Gastrocnemius medialis (tissue), 4 donors: ENCODE data around the gene KLF2. TPM values are rescaled to one million over a fixed set of nuclear protein-coding genes. Genes with fewer than 3 reads are reported as not detected.
"Not testable (repeated sequence)": the region's sequence is repeated elsewhere in the genome, so short reads cannot be mapped to it uniquely, and the experiment has no call there.

Experiments
- ATAC-seq, 2 donors: fragments of 150-250 bp; one replicate each; pipeline ENCODE4 v1.9.1; 2016
- DNase-seq, 2 donors: peaks; one replicate each; pipeline ENCODE4 v3.0.0-alpha.2; 2019
- H3K27ac ChIP-seq, 4 donors: fragments of 200-600 bp; sonication (generic); 1 replicate in 1 of 4; 2 replicates in 3 of 4; pipeline ENCODE4 v1.5.1; 2016 to 2018; ENCODE audit warnings: mild to moderate bottlenecking in 2 of 4, moderate library complexity in 1 of 4
- H3K27me3 ChIP-seq, 3 donors: fragments of 200-600 bp; sonication (generic) in 2 of 3; 1 replicate in 1 of 3; 2 replicates in 2 of 3; pipeline versions ENCODE4 v1.5.1 to v1.6.0; 2016 to 2019; ENCODE audit warnings: mild to moderate bottlenecking in 1 of 3, moderate library complexity in 1 of 3
- H3K36me3 ChIP-seq, 2 donors: fragments of 200-600 bp; sonication (generic) in 1 of 2; one replicate each; pipeline ENCODE4 v1.5.1; 2017 to 2018
- H3K4me1 ChIP-seq, 2 donors: fragments of 200-600 bp; sonication (generic) in 1 of 2; one replicate each; pipeline ENCODE4 v1.5.1; 2016 to 2017; ENCODE audit warnings: mild to moderate bottlenecking in 2 of 2
- H3K4me3 ChIP-seq, 4 donors: fragments of 200-600 bp; sonication (generic) in 3 of 4; 1 replicate in 1 of 4; 2 replicates in 3 of 4; pipeline ENCODE4 v1.5.1; 2016 to 2019; ENCODE audit warnings: mild to moderate bottlenecking in 2 of 4
- H3K9me3 ChIP-seq, 3 donors: fragments of 200-600 bp; sonication (generic) in 2 of 3; 1 replicate in 1 of 3; 2 replicates in 2 of 3; pipeline ENCODE4 v1.5.1; 2016 to 2019
- POLR2A ChIP-seq, 2 donors: fragments of 450-650 bp; IDR thresholded peaks; one replicate each; pipeline ENCODE4 v1.6.1; 2017; ENCODE audit warnings: antibody characterized with exemption in 2 of 2, mild to moderate bottlenecking in 2 of 2, moderate library complexity in 2 of 2
- in situ Hi-C, 4 donors: fragments of 200-750 bp; cut with MboI; loops; one replicate each; pipeline versions ENCODE4 v1.15.0 to v1.8.0; 2017; ENCODE audit warnings: low sequenced_read_pairs in 4 of 4
- intact Hi-C: fragments of 100-400 bp; cut with DNase I; formaldehyde crosslinking; loops from one replicate; pipeline ENCODE4 v1.15.1; 2023; ENCODE audit warnings: low total_unique reads
- total RNA-seq, 4 donors: library from RNA; depleted of rRNA; stranded (reverse); fragments of >200 nt; gene quantifications; one replicate each; pipeline versions ENCODE4 v1.1.0 to v1.2.3, GENCODE V29; 2016
- TF ChIP-seq, protein P1 (sequence below), 5 experiments: fragments of 450-650 bp in 3 of 5; fragments of 200-600 bp in 2 of 5; sonication (generic) in 2 of 5; IDR thresholded peaks in 4 of 5; conservative IDR thresholded peaks in 1 of 5; 1 replicate in 4 of 5; 2 replicates in 1 of 5; pipeline ENCODE4 v1.5.1; 2016 to 2019; ENCODE audit warnings: antibody characterized with exemption in 5 of 5, mild to moderate bottlenecking in 3 of 5, moderate library complexity in 3 of 5

Gene KLF2
- total RNA-seq, 4 donors from 2014 or later = 6.8 to 45.6 (median 32.0) TPM

DNA sequence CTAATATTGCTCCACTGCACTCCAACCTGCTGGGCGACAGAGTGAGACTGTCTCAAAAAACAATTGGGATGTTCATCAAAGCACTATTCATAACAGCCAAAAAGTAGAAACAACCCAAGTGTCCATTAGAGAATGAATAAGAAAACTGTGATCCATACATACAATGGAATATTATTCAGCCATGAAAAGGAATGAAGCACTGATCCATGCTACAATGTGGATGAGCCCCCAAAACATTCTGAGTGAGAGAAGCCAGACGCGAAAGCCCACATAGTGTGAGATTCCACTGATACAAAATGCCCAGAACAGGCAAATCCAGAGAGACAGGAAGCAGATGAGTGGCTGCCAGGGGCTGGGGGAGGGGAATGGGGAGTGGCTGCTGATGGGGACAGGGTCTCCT is 16.0 kb downstream of the KLF2 start:
- Histone ChIP-seq H3K4me1 (peaks cover 33 to 40% of the 10 kb centered on the region in 2 donors), H3K27me3 (no peaks in the 10 kb centered on the region), H3K4me3 (no peak overlapping the region), H3K27ac (peak overlapping the region; percentile 7 to 88 (median 83)), H3K36me3 (no peaks in the 10 kb centered on the region), H3K9me3 (no peaks in the 10 kb centered on the region)
- DNase-seq (no peak), ATAC-seq (no peak)
- intact Hi-C loops (loop anchor here (5.0 kb wide), 1 partner anchor 42 kb away; no protein-coding TSS in a partner anchor), in situ Hi-C loops (no loop called here)
- TF ChIP-seq, protein P1, sequence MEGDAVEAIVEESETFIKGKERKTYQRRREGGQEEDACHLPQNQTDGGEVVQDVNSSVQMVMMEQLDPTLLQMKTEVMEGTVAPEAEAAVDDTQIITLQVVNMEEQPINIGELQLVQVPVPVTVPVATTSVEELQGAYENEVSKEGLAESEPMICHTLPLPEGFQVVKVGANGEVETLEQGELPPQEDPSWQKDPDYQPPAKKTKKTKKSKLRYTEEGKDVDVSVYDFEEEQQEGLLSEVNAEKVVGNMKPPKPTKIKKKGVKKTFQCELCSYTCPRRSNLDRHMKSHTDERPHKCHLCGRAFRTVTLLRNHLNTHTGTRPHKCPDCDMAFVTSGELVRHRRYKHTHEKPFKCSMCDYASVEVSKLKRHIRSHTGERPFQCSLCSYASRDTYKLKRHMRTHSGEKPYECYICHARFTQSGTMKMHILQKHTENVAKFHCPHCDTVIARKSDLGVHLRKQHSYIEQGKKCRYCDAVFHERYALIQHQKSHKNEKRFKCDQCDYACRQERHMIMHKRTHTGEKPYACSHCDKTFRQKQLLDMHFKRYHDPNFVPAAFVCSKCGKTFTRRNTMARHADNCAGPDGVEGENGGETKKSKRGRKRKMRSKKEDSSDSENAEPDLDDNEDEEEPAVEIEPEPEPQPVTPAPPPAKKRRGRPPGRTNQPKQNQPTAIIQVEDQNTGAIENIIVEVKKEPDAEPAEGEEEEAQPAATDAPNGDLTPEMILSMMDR (IDR thresholded peaks at IDR 0.05 in 4 of 5, conservative IDR thresholded peaks at IDR 0.05 in 1 of 5) = no peak
- TF ChIP-seq POLR2A (IDR thresholded peaks at IDR 0.05) = no peak

DNA sequence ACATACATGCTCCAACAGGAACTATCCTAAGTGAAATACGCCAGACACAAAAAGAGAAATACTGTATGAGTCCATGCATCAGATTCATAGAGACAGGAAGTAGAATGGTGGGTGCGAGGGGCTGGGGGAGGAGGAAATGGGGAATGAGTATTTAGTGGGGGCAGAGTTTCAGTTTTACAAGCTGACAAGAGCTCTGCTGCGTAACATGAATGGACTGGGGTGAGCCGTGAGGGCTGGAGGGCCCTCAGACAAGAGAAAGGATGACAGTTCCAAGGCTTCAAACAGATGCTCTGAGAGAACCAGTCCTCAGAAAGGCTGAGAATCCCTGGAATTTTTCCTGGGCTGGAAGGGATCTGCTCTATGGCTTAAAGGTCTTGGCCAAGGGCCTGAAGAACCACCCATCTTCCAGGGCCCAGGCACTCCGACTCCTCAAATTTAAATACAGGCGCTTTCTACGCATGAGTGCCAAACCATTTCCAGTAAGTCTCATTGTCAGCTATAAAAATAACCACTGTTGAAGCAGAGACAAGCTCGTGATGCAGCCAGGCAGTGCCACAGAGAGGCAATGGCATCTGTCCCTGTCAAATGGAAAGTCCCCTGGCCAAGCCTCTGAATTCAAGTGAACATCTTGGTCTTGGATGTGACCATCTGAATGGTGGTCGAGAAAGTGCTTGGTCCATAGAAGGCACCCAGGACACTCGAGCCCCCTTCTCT is 17.5 kb downstream of the KLF2 start:
- peak in 1 of 2 donors; percentile 14 for TF ChIP-seq POLR2A (IDR thresholded peaks at IDR 0.05)
- TF ChIP-seq, protein P1 (IDR thresholded peaks at IDR 0.05 in 4 of 5, conservative IDR thresholded peaks at IDR 0.05 in 1 of 5) = no peak
- in situ Hi-C loops (no loop called here), intact Hi-C loops (loop anchor here (2.0 to 5.0 kb wide), 2 partner anchors 17 to 40 kb away; partner anchors contain the start of gene KLF2)
- Histone ChIP-seq H3K27me3 (no peaks in the 10 kb centered on the region), H3K36me3 (no peaks in the 10 kb centered on the region), H3K9me3 (no peaks in the 10 kb centered on the region), H3K27ac (peak overlapping the region; percentile 82 to 88 (median 84)), H3K4me3 (no peak overlapping the region), H3K4me1 (peaks cover 33 to 42% of the 10 kb centered on the region in 2 donors)
- ATAC-seq (peak; percentile 85 to 89), DNase-seq (peak; percentile 65 to 79)

DNA sequence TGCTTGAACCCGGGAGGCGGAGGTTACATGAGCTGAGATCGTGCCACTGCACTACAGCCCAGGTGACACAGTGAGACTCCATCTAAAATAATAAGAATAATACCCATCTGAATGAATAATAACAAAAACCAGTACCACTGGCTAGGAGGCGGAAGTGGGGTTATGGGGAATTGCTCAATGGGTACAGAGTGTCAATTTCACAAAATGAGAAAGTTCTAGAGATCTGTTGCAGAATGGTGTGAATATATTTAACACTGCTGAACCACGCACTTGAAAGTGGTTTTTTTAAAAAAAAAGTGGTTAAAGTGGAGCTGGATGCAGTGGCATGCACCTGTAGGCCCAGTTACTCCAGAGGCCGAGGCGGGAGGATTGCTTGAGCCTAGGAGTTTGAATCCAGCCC is 18.5 kb downstream of the KLF2 start:
- no peaks in the 10 kb centered on the region for H3K9me3 ChIP-seq
- H3K4me3 ChIP-seq = no peak overlapping the region
- in situ Hi-C loops (no loop called here), intact Hi-C loops (loop anchor here (2.0 to 5.0 kb wide), 2 partner anchors 18 to 39 kb away; partner anchors contain the start of gene KLF2)
- peaks cover 30 to 47% of the 10 kb centered on the region in 2 donors for H3K4me1 ChIP-seq
- TF ChIP-seq, protein P1 (IDR thresholded peaks at IDR 0.05 in 4 of 5, conservative IDR thresholded peaks at IDR 0.05 in 1 of 5) = no peak
- TF ChIP-seq POLR2A (IDR thresholded peaks at IDR 0.05) = no peak
- H3K27me3 ChIP-seq = no peaks in the 10 kb centered on the region
- H3K27ac ChIP-seq = peak overlapping the region; percentile 82 to 88 (median 84)
- DNase-seq = no peak
- H3K36me3 ChIP-seq = no peaks in the 10 kb centered on the region
- no peak for ATAC-seq

DNA sequence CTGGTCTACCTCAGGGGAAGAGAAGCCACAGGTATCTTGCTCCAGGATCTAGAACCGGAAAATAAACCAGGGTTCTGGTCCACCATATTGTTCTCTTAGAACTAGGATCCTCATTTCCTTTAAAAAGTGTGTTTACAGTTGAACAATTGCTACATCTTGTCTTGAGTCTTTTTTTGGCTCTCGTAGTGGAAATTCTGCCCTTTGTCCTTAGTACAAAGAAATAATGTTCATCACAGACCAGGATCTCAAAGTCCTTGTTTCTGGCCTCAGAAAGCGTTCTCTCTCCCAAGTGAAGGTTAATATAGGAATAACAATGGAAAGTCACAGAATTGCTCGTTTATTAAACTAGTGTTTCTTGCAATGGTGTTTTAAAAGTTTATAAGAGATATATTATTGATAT is 20.8 kb downstream of the KLF2 start:
- no peaks in the 10 kb centered on the region for H3K36me3 ChIP-seq
- no peak overlapping the region for H3K4me3 ChIP-seq
- no peaks in the 10 kb centered on the region for H3K27me3 ChIP-seq
- no peak for DNase-seq
- peaks cover 18 to 42% of the 10 kb centered on the region in 2 donors for H3K4me1 ChIP-seq
- peak overlapping the region; percentile 55 to 84 (median 74) for H3K27ac ChIP-seq
- in situ Hi-C loops = no loop called here
- intact Hi-C loops = no loop called here
- TF ChIP-seq, protein P1 (IDR thresholded peaks at IDR 0.05 in 4 of 5, conservative IDR thresholded peaks at IDR 0.05 in 1 of 5) = no peak
- no peak for TF ChIP-seq POLR2A (IDR thresholded peaks at IDR 0.05)
- H3K9me3 ChIP-seq = no peaks in the 10 kb centered on the region
- ATAC-seq = no peak

DNA sequence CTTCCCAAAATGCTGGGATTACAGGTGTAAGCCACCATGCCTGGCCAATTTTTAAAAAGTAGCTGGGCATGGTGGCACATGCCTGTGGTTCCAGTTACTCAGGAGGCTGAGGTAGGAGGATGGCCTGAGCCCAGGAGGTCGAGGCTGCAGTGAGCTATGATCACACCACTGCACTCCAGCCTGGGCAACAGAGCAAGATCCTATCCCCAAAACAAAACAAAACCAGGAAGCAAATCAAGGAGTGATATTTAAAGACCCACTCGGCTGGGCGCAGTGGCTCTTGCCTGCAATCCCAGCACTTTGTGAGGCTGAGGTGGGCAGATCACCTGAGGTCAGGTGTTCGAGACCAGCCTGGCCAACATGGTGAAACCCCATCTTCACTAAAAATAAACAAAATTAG is 22.5 kb downstream of the KLF2 start:
- H3K27me3 ChIP-seq, ATAC-seq, DNase-seq, H3K9me3 ChIP-seq, in situ Hi-C loops, intact Hi-C loops, H3K36me3 ChIP-seq, H3K4me3 ChIP-seq: not testable (repeated sequence)
- peak overlapping the region; percentile 55 to 84 (median 74) for H3K27ac ChIP-seq
- peaks cover 10 to 37% of the 10 kb centered on the region in 2 donors for H3K4me1 ChIP-seq
